Osteoblast (primary cell): Measurements from ENCODE around the gene TTL. TPM values are rescaled to one million over a fixed set of nuclear protein-coding genes. Genes with fewer than 3 reads are reported as not detected.
A peak's percentile ranks its signal among the peaks of the same experiment; 100 is the strongest.
"Not testable (repeated sequence)": the region's sequence is repeated elsewhere in the genome, so short reads cannot be mapped to it uniquely, and the experiment has no call there.

Experiments
- DNase-seq: peaks from one replicate; pipeline ENCODE4 v3.0.0; 2011; ENCODE audit warnings: low spot score, mixed read lengths; ENCODE audit not compliant: insufficient read length; ENCODE audit errors: missing footprints
- H2AFZ ChIP-seq: 2 replicates; pipeline ENCODE4 v1.6.0; 2011; ENCODE audit warnings: mild to moderate bottlenecking, low read length
- H3K27ac ChIP-seq: 2 replicates; pipeline ENCODE4 v1.5.1; 2011; ENCODE audit warnings: mild to moderate bottlenecking, low read depth, low read length, moderate library complexity
- H3K27me3 ChIP-seq: 2 replicates; pipeline ENCODE4 v1.6.0; 2012; ENCODE audit warnings: mild to moderate bottlenecking, control low read depth, inconsistent platforms, low read length, moderate library complexity; ENCODE audit not compliant: insufficient read depth
- H3K36me3 ChIP-seq: 2 replicates; pipeline ENCODE4 v1.5.1; 2011; ENCODE audit warnings: mild to moderate bottlenecking, low read length, control low read depth, moderate library complexity; ENCODE audit not compliant: insufficient read depth
- H3K4me1 ChIP-seq: 2 replicates; pipeline ENCODE4 v1.5.1; 2011; ENCODE audit warnings: mild to moderate bottlenecking, low read length, control low read depth, moderate library complexity; ENCODE audit not compliant: insufficient read depth
- H3K4me2 ChIP-seq: 2 replicates; pipeline ENCODE4 v1.6.0; 2011; ENCODE audit warnings: mild to moderate bottlenecking, low read length; ENCODE audit not compliant: insufficient read depth
- H3K4me3 ChIP-seq: fragments of 200-600 bp; sonication (generic); 3 replicates; pipeline ENCODE4 v1.5.1; 2012; ENCODE audit warnings: mild to moderate bottlenecking, low read length, inconsistent platforms; ENCODE audit not compliant: insufficient read depth
- H3K79me2 ChIP-seq: 2 replicates; pipeline ENCODE4 v1.6.0; 2012; ENCODE audit warnings: mild to moderate bottlenecking, low read length, control low read depth, inconsistent platforms; ENCODE audit not compliant: insufficient read depth
- H3K9me3 ChIP-seq: 2 replicates; pipeline ENCODE4 v1.5.1; 2011; ENCODE audit warnings: low read depth, low read length, control low read depth
- H4K20me1 ChIP-seq: 2 replicates; pipeline ENCODE4 v1.6.0; 2012; ENCODE audit warnings: mild to moderate bottlenecking, low read length, control low read depth; ENCODE audit not compliant: insufficient read depth
- CTCF ChIP-seq: IDR thresholded peaks from 2 replicates; pipeline ENCODE4 v1.5.1; 2011; ENCODE audit warnings: mild to moderate bottlenecking, low read depth, low read length, moderate library complexity; ENCODE audit errors: extremely low read depth
- total RNA-seq: library from RNA; depleted of rRNA; stranded (reverse); fragments of >200 nt; gene quantifications from 2 replicates; pipeline ENCODE4 v1.2.3, GENCODE V29; 2012

Gene TTL
- total RNA-seq, 1 donor, result 59.0 TPM

- peaks cover 14% of the 10 kb centered on the region for H3K36me3 ChIP-seq
- not testable (repeated sequence) for H4K20me1 ChIP-seq, H3K4me1 ChIP-seq, H3K27ac ChIP-seq, H3K79me2 ChIP-seq, H2AFZ ChIP-seq, H3K9me3 ChIP-seq, H3K4me2 ChIP-seq, H3K27me3 ChIP-seq, H3K4me3 ChIP-seq
- DNase-seq, result peak; percentile 69
- TF ChIP-seq CTCF, result peak; percentile 29
These were observed 19.0 kb downstream of the TTL start for GRCh38 chr2:112500850-112501484.

GRCh38 chr2:112509239-112509998, 27.5 kb downstream of the TTL start:
- H3K27ac ChIP-seq, H3K27me3 ChIP-seq, H2AFZ ChIP-seq, H3K4me3 ChIP-seq, H3K4me1 ChIP-seq, DNase-seq, H4K20me1 ChIP-seq, H3K4me2 ChIP-seq, H3K9me3 ChIP-seq: not testable (repeated sequence)
- Histone ChIP-seq H3K36me3 (peaks cover 10% of the 10 kb centered on the region), H3K79me2 (peaks cover 12% of the 10 kb centered on the region)

- Histone ChIP-seq H3K9me3 (no peaks in the 10 kb centered on the region), H3K27me3 (no peaks in the 10 kb centered on the region), H3K4me3 (no peak overlapping the region), H3K4me1 (no peaks in the 10 kb centered on the region), H3K4me2 (no peak overlapping the region), H3K36me3 (peaks cover 36% of the 10 kb centered on the region), H3K27ac (no peak overlapping the region), H2AFZ (no peak overlapping the region), H4K20me1 (no peaks in the 10 kb centered on the region), H3K79me2 (peaks cover 10% of the 10 kb centered on the region)
- TF ChIP-seq CTCF, result no peak
- peak; percentile 36 for DNase-seq
These were observed 34.8 kb downstream of the TTL start for GRCh38 chr2:112516801-112517200.

GRCh38 chr2:112518807-112519206, 36.9 kb downstream of the TTL start:
- no peak for TF ChIP-seq CTCF
- Histone ChIP-seq H3K27ac (no peak overlapping the region), H2AFZ (no peak overlapping the region), H4K20me1 (no peaks in the 10 kb centered on the region), H3K4me3 (no peak overlapping the region), H3K36me3 (peaks cover 54% of the 10 kb centered on the region), H3K9me3 (no peaks in the 10 kb centered on the region), H3K4me2 (no peak overlapping the region), H3K79me2 (peaks cover 18% of the 10 kb centered on the region), H3K4me1 (no peaks in the 10 kb centered on the region), H3K27me3 (no peaks in the 10 kb centered on the region)
- DNase-seq, result no peak
